Retinal pigment epithelial cell (primary cell): ENCODE results near the gene KRT74.

ENCODE experiments used
- DNase-seq: peaks from one replicate; pipeline ENCODE4 v3.0.0-alpha.2; 2010; ENCODE audit warnings: low read depth
- H3K4me3 ChIP-seq: 2 replicates; pipeline ENCODE4 v1.5.1; 2011; ENCODE audit warnings: mild to moderate bottlenecking, low read length, control low read depth, moderate library complexity
- TF ChIP-seq, protein P1 (sequence below): conservative IDR thresholded peaks from 2 replicates; pipeline ENCODE4 v1.5.1; 2011; ENCODE audit warnings: low read depth, low read length, control low read depth, inconsistent platforms

Gene KRT74

GRCh38 chr12:52591521-52591920, 17.9 kb upstream of the KRT74 start:
- TF ChIP-seq, protein P1, sequence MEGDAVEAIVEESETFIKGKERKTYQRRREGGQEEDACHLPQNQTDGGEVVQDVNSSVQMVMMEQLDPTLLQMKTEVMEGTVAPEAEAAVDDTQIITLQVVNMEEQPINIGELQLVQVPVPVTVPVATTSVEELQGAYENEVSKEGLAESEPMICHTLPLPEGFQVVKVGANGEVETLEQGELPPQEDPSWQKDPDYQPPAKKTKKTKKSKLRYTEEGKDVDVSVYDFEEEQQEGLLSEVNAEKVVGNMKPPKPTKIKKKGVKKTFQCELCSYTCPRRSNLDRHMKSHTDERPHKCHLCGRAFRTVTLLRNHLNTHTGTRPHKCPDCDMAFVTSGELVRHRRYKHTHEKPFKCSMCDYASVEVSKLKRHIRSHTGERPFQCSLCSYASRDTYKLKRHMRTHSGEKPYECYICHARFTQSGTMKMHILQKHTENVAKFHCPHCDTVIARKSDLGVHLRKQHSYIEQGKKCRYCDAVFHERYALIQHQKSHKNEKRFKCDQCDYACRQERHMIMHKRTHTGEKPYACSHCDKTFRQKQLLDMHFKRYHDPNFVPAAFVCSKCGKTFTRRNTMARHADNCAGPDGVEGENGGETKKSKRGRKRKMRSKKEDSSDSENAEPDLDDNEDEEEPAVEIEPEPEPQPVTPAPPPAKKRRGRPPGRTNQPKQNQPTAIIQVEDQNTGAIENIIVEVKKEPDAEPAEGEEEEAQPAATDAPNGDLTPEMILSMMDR = no peak
- no peak overlapping the region for H3K4me3 ChIP-seq
- no peak for DNase-seq

DNA sequence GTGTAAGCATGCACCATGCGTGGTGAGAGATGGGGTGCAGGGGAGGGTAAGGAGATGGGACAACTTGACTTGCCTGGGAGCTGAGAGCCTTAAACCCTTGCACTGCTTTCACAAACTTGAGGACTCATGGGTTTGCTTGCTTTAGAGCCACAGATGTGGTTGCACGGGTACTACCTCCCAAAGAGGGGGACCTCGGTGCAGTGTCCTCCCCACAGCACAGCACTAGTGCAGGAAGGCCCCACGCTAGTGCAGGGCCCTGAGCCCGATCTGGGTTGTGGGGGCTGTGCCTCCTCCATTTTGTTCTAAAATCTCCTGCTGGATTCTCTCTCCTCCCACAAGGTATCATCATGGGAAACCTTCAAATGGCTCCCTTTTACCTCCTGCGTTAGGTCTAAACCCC, 16.4 kb upstream of the KRT74 start:
- H3K4me3 ChIP-seq = no peak overlapping the region
- TF ChIP-seq, protein P1 = no peak
- DNase-seq = no peak

GRCh38 chr12:52587563-52587962, 13.9 kb upstream of the KRT74 start:
- TF ChIP-seq, protein P1 = no peak
- no peak overlapping the region for H3K4me3 ChIP-seq
- DNase-seq = no peak

DNA sequence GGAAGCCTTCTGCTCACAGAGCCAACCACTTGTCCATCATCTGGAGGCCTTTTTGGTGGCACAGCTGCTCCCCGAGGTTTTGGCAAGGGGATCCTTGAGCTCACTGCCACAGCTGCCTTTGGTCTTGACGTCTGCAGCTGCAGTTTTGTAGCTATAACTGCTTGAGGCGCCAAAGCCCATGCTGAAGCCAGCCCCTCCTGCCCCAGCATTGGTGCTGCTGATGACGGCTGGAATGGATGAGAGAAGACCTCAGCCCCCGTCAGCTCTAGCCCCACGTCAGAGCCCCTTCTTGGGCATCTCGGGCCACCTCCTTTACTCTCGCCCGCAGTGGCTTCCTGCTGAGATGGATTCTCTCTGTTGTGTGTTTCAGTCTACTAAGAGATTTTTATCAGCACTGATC, 12.3 kb upstream of the KRT74 start:
- TF ChIP-seq, protein P1 = no peak
- no peak for DNase-seq
- H3K4me3 ChIP-seq = no peak overlapping the region

- TF ChIP-seq, protein P1 = no peak
- H3K4me3 ChIP-seq = no peak overlapping the region
- DNase-seq = no peak
Measured at GRCh38 chr12:52585066-52585465, 11.4 kb upstream of the KRT74 start.

DNA sequence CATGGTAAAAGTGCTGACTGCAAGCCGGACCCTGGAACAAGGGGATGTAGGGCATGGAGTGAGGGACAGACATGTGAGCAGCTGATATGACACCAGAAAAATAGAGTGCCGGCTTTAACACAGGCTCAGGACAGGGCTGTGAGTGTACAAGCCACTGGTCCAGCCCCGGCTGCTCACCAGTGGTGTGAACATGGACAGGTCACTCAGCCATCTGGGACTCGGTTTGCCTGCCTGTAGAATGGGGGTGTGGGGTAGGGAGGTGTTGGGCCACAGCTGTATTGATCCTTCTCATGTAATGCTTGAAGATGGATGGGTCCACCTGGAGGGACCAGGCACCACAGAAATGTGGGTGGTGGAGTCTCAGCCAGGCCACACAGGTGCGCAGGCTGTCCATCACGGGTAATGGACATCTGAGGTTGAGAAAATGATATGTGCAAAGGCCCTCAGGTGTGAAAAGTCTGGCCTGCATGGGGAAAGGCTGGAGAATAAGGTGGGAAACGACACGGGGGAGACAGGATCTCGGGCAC, 10.6 kb upstream of the KRT74 start:
- TF ChIP-seq, protein P1 = no peak
- DNase-seq = no peak
- no peak overlapping the region for H3K4me3 ChIP-seq

DNA sequence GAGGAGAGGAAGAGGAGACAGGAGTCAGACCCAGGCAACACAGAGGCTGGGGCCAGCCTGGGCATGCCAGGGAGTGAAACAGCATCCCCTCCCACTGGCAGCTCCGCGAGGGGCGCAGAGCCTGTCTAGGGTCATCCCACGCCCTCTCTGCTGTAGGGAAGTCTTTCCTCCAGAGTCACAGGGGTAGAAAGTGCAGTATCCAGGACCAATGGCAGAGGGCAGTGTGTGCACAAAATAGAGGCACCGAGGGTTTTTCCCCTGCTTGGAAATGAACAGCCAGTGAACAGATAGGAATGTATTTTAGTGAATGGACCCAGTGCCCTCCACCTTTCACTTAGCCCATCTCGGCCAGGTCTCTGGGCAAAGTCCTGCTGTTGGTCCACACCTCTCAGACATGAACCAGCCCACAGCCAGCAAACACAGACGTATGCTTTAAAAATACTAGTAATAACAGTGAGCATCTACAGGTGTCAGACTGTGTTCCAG, 9.4 kb upstream of the KRT74 start:
- H3K4me3 ChIP-seq = no peak overlapping the region
- TF ChIP-seq, protein P1 = peak; percentile 87
- peak; percentile 3 for DNase-seq
